Activated CD4-positive, alpha-beta memory T cell treated with anti-CD3 and anti-CD28 coated beads for 36 hours (primary cell): ENCODE data around the gene SPATA16. TPM values are rescaled to one million over a fixed set of nuclear protein-coding genes. Genes with fewer than 3 reads are reported as not detected.
"Not testable (repeated sequence)": the region's sequence is repeated elsewhere in the genome, so short reads cannot be mapped to it uniquely, and the experiment has no call there.

ENCODE experiments used
- CTCF ChIA-PET: fragments of 350-600 bp; sonication (Branson Sonifier 250); formaldehyde crosslinking; loops from one replicate; lab custom pipeline; 2021; ENCODE audit warnings: antibody characterized with exemption, inconsistent platforms; lab: Charles Lee
- POLR2A ChIA-PET: fragments of 350-600 bp; sonication (Branson Sonifier 250); formaldehyde crosslinking; loops from one replicate; lab custom pipeline; 2021; ENCODE audit warnings: antibody characterized with exemption; lab: Charles Lee
- DNase-seq: peaks from one replicate; pipeline ENCODE4 v3.0.0-alpha.2; 2020
- H3K27ac Mint-ChIP-seq: one replicate; pipeline ENCODE4 v1.8.0; 2021; ENCODE audit warnings: mixed read lengths
- H3K27me3 Mint-ChIP-seq: one replicate; pipeline ENCODE4 v1.8.0; 2021; ENCODE audit warnings: mixed read lengths
- H3K36me3 Mint-ChIP-seq: one replicate; pipeline ENCODE4 v1.8.0; 2021; ENCODE audit warnings: mixed read lengths
- H3K4me1 Mint-ChIP-seq: one replicate; pipeline ENCODE4 v1.8.0; 2021; ENCODE audit warnings: low read depth, mixed read lengths
- H3K4me3 Mint-ChIP-seq: one replicate; pipeline ENCODE4 v1.8.0; 2021; ENCODE audit warnings: mild to moderate bottlenecking, mixed read lengths
- H3K9me3 Mint-ChIP-seq: one replicate; pipeline ENCODE4 v1.8.0; 2021; ENCODE audit warnings: mixed read lengths
- intact Hi-C: fragments of 100-400 bp; cut with micrococcal nuclease; formaldehyde crosslinking; loops from one replicate; pipeline ENCODE4 v1.15.1; 2023
- total RNA-seq, 2 experiments: library from RNA; stranded (reverse); gene quantifications; one replicate each; pipeline ENCODE4 v1.2.3, GENCODE V29; 2021

Gene SPATA16
- total RNA-seq, 2 experiments from 2014 or later: not detected

DNA sequence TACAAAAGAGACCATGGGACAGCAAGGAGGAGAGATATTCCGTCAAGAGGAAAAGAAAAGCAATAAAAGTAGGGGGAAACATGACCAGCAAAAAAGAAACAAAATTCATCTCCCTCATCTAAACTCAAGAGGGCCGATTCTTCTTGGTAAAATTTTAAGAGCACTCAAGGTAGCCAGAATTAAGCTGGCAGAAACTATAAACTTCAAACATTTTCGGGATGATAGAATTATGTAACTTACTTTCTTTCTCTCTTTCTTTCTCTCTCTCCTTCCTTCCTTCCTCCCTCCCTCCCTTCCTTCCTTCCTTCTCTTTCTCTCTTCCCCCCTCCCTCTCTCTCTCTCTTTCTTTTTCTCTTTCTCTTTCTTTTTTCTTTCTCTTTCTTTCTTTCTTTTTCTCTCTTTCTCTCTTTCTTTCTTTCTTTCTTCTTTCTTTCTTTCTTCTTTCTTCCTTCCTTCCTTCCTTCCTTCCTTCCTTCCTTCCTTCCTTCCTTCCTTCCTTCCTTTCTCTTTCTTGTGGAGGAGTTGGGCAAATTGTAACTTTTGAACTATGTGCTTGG is 180.3 kb downstream of the SPATA16 start:
- DNase-seq, CTCF ChIA-PET, H3K4me1 Mint-ChIP-seq, H3K9me3 Mint-ChIP-seq, POLR2A ChIA-PET, H3K27ac Mint-ChIP-seq, intact Hi-C loops, H3K27me3 Mint-ChIP-seq, H3K36me3 Mint-ChIP-seq, H3K4me3 Mint-ChIP-seq: not testable (repeated sequence)

GRCh38 chr3:172958565-172958964 is 182.5 kb downstream of the SPATA16 start:
- H3K4me1 Mint-ChIP-seq: no peaks in the 10 kb centered on the region
- H3K27me3 Mint-ChIP-seq: no peaks in the 10 kb centered on the region
- no peaks in the 10 kb centered on the region for H3K36me3 Mint-ChIP-seq
- H3K9me3 Mint-ChIP-seq: no peaks in the 10 kb centered on the region
- DNase-seq: no peak
- no peak overlapping the region for H3K4me3 Mint-ChIP-seq
- intact Hi-C loops: no loop called here
- POLR2A ChIA-PET: no interaction called here
- CTCF ChIA-PET: no interaction called here
- no peak overlapping the region for H3K27ac Mint-ChIP-seq

- Mint-ChIP-seq H3K36me3 (no peaks in the 10 kb centered on the region), H3K27ac (no peak overlapping the region), H3K4me3 (no peak overlapping the region), H3K4me1 (no peaks in the 10 kb centered on the region), H3K27me3 (no peaks in the 10 kb centered on the region), H3K9me3 (no peaks in the 10 kb centered on the region)
- ChIA-PET POLR2A (no interaction called here), CTCF (no interaction called here)
- DNase-seq: no peak
- intact Hi-C loops: no loop called here
These were observed 187.5 kb downstream of the SPATA16 start for GRCh38 chr3:172953571-172953970.

DNA sequence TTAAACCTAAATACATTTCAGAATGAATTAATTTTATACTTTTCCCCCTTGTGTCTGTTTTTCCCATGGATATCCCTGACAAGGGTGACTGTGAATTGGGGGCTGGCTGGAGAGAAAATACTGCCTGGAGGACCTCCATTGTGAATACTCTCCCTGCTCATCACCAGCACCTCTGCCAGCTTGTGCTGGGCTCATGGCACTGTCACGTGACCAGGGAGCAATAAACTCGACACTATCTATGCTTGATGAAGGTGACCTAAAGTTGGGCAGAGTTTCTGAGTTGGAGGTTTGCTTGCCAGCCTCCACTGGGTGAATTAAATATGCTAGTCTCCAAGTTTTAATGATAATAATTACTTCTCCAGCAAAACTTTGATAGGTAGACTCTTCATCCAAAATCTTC is 189.5 kb downstream of the SPATA16 start:
- no peaks in the 10 kb centered on the region for H3K27me3 Mint-ChIP-seq
- no peaks in the 10 kb centered on the region for H3K4me1 Mint-ChIP-seq
- CTCF ChIA-PET: no interaction called here
- no peaks in the 10 kb centered on the region for H3K9me3 Mint-ChIP-seq
- intact Hi-C loops: no loop called here
- POLR2A ChIA-PET: no interaction called here
- H3K36me3 Mint-ChIP-seq: no peaks in the 10 kb centered on the region
- H3K4me3 Mint-ChIP-seq: no peak overlapping the region
- no peak overlapping the region for H3K27ac Mint-ChIP-seq
- DNase-seq: no peak

DNA sequence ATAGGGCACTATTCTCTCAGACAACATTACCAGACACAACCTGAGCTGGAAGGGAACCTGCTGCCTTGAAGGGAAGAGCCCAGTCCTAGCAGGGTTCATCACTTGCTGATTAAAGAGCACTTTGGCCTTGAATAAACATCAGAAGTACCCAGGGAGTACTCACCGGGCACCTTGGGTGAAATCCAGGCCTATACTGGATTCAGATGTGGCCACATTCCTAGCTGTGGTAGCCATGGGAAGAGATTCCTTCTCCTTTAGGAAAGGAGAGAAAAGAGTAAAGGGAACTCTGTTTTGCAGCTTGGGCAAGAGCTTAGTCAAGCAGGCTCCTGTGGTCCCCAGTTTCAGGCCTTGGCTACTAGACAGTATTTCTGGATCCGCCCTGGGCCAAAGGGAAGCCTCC is 195.0 kb downstream of the SPATA16 start:
- Mint-ChIP-seq H3K4me1 (no peaks in the 10 kb centered on the region), H3K27me3 (no peaks in the 10 kb centered on the region), H3K9me3 (no peaks in the 10 kb centered on the region), H3K4me3 (no peak overlapping the region), H3K27ac (no peak overlapping the region), H3K36me3 (no peaks in the 10 kb centered on the region)
- POLR2A ChIA-PET: no interaction called here
- no peak for DNase-seq
- intact Hi-C loops: no loop called here
- CTCF ChIA-PET: no interaction called here

- ChIA-PET POLR2A (no interaction called here), CTCF (no interaction called here)
- Mint-ChIP-seq H3K36me3 (no peaks in the 10 kb centered on the region), H3K27ac (no peak overlapping the region), H3K9me3 (no peaks in the 10 kb centered on the region), H3K4me1 (no peaks in the 10 kb centered on the region), H3K4me3 (no peak overlapping the region), H3K27me3 (no peaks in the 10 kb centered on the region)
- DNase-seq: no peak
- intact Hi-C loops: no loop called here
These were observed 201.3 kb downstream of the SPATA16 start for GRCh38 chr3:172939651-172940293.

- intact Hi-C loops: no loop called here
- Mint-ChIP-seq H3K9me3 (no peaks in the 10 kb centered on the region), H3K4me1 (no peaks in the 10 kb centered on the region), H3K36me3 (no peaks in the 10 kb centered on the region), H3K27me3 (no peaks in the 10 kb centered on the region), H3K27ac (no peak overlapping the region), H3K4me3 (no peak overlapping the region)
- DNase-seq: no peak
- POLR2A ChIA-PET: no interaction called here
- CTCF ChIA-PET: no interaction called here
These were observed 202.2 kb downstream of the SPATA16 start for GRCh38 chr3:172938788-172939187.

GRCh38 chr3:172931746-172932285 is 209.2 kb downstream of the SPATA16 start:
- no peaks in the 10 kb centered on the region for H3K9me3 Mint-ChIP-seq
- H3K4me1 Mint-ChIP-seq: no peaks in the 10 kb centered on the region
- intact Hi-C loops: no loop called here
- no peaks in the 10 kb centered on the region for H3K27me3 Mint-ChIP-seq
- POLR2A ChIA-PET: no interaction called here
- H3K4me3 Mint-ChIP-seq: no peak overlapping the region
- DNase-seq: no peak
- no peaks in the 10 kb centered on the region for H3K36me3 Mint-ChIP-seq
- no peak overlapping the region for H3K27ac Mint-ChIP-seq
- CTCF ChIA-PET: no interaction called here

GRCh38 chr3:172929451-172929850 is 211.6 kb downstream of the SPATA16 start:
- Mint-ChIP-seq H3K36me3 (no peaks in the 10 kb centered on the region), H3K4me1 (no peaks in the 10 kb centered on the region), H3K4me3 (no peak overlapping the region), H3K27ac (no peak overlapping the region), H3K9me3 (no peaks in the 10 kb centered on the region), H3K27me3 (no peaks in the 10 kb centered on the region)
- intact Hi-C loops: no loop called here
- DNase-seq: no peak
- CTCF ChIA-PET: no interaction called here
- POLR2A ChIA-PET: no interaction called here

GRCh38 chr3:172924546-172924945 is 216.5 kb downstream of the SPATA16 start:
- Mint-ChIP-seq H3K4me1 (no peaks in the 10 kb centered on the region), H3K4me3 (no peak overlapping the region), H3K36me3 (no peaks in the 10 kb centered on the region), H3K27me3 (peaks cover 2% of the 10 kb centered on the region), H3K27ac (no peak overlapping the region), H3K9me3 (no peaks in the 10 kb centered on the region)
- intact Hi-C loops: no loop called here
- no peak for DNase-seq
- ChIA-PET CTCF (no interaction called here), POLR2A (no interaction called here)

GRCh38 chr3:172919297-172919683 is 221.7 kb downstream of the SPATA16 start:
- H3K9me3 Mint-ChIP-seq: no peaks in the 10 kb centered on the region
- ChIA-PET CTCF (no interaction called here), POLR2A (no interaction called here)
- H3K36me3 Mint-ChIP-seq: no peaks in the 10 kb centered on the region
- intact Hi-C loops: no loop called here
- DNase-seq: no peak
- H3K27ac Mint-ChIP-seq: no peak overlapping the region
- H3K4me1 Mint-ChIP-seq: no peaks in the 10 kb centered on the region
- no peak overlapping the region for H3K4me3 Mint-ChIP-seq
- peaks cover 2% of the 10 kb centered on the region for H3K27me3 Mint-ChIP-seq

DNA sequence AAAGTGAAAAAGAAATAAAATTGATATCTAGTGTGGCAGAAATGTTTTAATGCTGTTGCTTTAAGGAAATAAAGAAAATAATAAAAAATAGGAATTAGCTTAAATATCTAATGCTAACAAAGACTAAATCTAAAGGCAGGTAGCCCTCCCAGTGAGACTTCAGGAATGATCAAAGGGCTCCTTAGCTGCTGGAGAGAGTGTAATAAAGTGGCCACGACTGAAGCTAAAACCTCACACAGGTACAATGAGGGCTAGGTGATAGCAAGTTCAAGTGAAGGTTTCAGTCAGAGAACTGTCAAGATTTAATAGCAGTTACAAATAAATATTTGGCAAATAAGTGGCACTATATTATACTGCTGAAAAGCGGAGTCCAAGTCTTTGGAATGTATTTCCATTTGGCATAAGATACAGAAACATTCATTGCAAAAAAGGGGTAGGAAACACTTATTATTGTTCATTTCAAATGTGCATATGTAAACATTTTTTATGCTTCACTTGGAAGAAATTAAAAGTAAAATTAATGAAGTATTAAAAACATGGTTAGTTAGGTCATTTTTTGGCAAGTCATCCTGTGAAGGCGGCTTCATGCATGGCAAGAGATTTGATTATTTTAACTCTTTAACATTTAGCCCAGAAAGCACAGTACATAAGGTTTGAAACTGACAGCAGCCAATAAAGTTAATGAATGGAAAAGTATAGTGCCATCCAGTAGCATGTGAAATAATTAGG is 222.3 kb downstream of the SPATA16 start:
- POLR2A ChIA-PET: no interaction called here
- CTCF ChIA-PET: no interaction called here
- peaks cover 2% of the 10 kb centered on the region for H3K27me3 Mint-ChIP-seq
- no peak overlapping the region for H3K27ac Mint-ChIP-seq
- H3K4me1 Mint-ChIP-seq: no peaks in the 10 kb centered on the region
- intact Hi-C loops: no loop called here
- no peak overlapping the region for H3K4me3 Mint-ChIP-seq
- no peak for DNase-seq
- H3K36me3 Mint-ChIP-seq: no peaks in the 10 kb centered on the region
- H3K9me3 Mint-ChIP-seq: no peaks in the 10 kb centered on the region

DNA sequence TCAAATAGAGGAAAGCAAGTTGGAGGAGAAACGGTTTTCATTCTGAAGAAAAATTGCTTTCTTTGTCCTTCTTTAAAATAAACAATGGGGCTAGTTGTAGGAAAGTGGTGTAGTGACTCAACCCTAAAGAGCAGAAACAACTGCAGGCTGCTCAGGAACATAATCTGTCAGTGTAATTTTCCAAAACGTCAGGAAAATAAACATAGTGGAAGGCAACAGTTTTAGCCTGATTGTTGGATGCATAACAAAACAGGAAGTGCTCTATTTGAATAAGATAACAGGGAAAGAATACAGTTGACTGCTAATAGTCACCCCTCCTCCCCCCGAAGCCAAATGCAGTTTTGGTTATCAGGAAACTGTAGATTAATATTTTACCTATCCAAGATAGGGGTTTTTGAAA is 222.9 kb downstream of the SPATA16 start:
- Mint-ChIP-seq H3K36me3 (no peaks in the 10 kb centered on the region), H3K27ac (no peak overlapping the region), H3K9me3 (no peaks in the 10 kb centered on the region), H3K4me3 (no peak overlapping the region), H3K4me1 (no peaks in the 10 kb centered on the region), H3K27me3 (peaks cover 4% of the 10 kb centered on the region)
- POLR2A ChIA-PET: no interaction called here
- DNase-seq: no peak
- intact Hi-C loops: no loop called here
- CTCF ChIA-PET: no interaction called here
